HFFc6 (cell line): ENCODE data around the gene TTC21B. TPM values are rescaled to one million over a fixed set of nuclear protein-coding genes. Genes with fewer than 3 reads are reported as not detected.

Experiments
- DNase-seq: peaks from one replicate; pipeline ENCODE4 v3.0.0-alpha.2; 2018
- H3K27ac Mint-ChIP-seq: 2 replicates; pipeline ENCODE4 v1.8.0; 2020; ENCODE audit warnings: mild to moderate bottlenecking, mixed read lengths
- H3K27me3 Mint-ChIP-seq: 2 replicates; pipeline ENCODE4 v1.8.0; 2021; ENCODE audit warnings: mild to moderate bottlenecking, moderate library complexity, mixed read lengths; ENCODE audit not compliant: insufficient read depth
- H3K36me3 Mint-ChIP-seq: 2 replicates; pipeline ENCODE4 v1.8.0; 2021; ENCODE audit warnings: low read depth, mixed read lengths
- H3K4me1 Mint-ChIP-seq: 2 replicates; pipeline ENCODE4 v1.8.0; 2020; ENCODE audit warnings: low read depth, mixed read lengths
- H3K4me3 Mint-ChIP-seq: 2 replicates; pipeline ENCODE4 v1.8.0; 2020; ENCODE audit warnings: mild to moderate bottlenecking, moderate library complexity, mixed read lengths
- H3K9me3 Mint-ChIP-seq: 2 replicates; pipeline ENCODE4 v1.8.0; 2020; ENCODE audit warnings: mild to moderate bottlenecking, mixed read lengths
- CTCF ChIP-seq: fragments of 200-600 bp; sonication (generic); IDR thresholded peaks from 2 replicates; pipeline ENCODE4 v1.5.0; 2021; ENCODE audit warnings: antibody characterized with exemption, mild to moderate bottlenecking
- total RNA-seq, 6 experiments: library from RNA; stranded (reverse); fragmentation: NEBNext Ultra II Directional; extraction: Animal tissue kit (Norgen Biotek cat#: 25700); gene quantifications; 2 replicates in 1 of 6; 3 replicates in 5 of 6; pipeline ENCODE4 v1.2.3, GENCODE V29; 2021

TTC21B gene
- total RNA-seq, 6 experiments from 2014 or later: 9.4 to 13.0 (median 10.2) TPM

DNA sequence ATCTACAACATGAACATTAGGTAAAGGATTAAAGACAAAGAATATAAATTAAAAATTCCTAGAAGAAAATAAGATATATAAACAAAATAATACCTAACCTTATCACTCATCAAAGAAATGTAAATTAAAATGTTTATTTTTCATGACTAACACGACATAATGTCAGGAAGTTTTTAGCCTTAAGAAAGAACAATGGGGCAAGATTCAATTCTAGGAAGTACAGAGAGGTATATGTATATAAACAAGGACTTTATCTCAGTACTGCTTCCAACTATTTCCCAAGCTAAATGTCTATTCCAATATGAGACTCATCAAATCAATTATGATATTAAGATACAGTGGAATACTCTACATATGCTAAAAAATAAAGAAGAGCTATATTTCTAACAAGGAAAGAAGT lies 44.1 kb downstream of the TTC21B start:
- H3K27ac Mint-ChIP-seq: peak overlapping the region; percentile 37; the same call in 1 of the 2 replicates
- no peaks in the 10 kb centered on the region for H3K9me3 Mint-ChIP-seq
- peaks cover 28% of the 10 kb centered on the region for H3K36me3 Mint-ChIP-seq
- no peak overlapping the region for H3K4me3 Mint-ChIP-seq
- TF ChIP-seq CTCF: no peak
- H3K27me3 Mint-ChIP-seq: peaks cover 2% of the 10 kb centered on the region; the same call in 1 of the 2 replicates
- H3K4me1 Mint-ChIP-seq: peaks cover 62% of the 10 kb centered on the region
- DNase-seq: no peak

- peaks cover 18% of the 10 kb centered on the region for H3K36me3 Mint-ChIP-seq
- H3K4me1 Mint-ChIP-seq: peaks cover 63% of the 10 kb centered on the region
- peak overlapping the region; percentile 14; the same call in 1 of the 2 replicates for H3K27ac Mint-ChIP-seq
- H3K4me3 Mint-ChIP-seq: no peak overlapping the region
- peak; percentile 1 for DNase-seq
- H3K9me3 Mint-ChIP-seq: no peaks in the 10 kb centered on the region
- H3K27me3 Mint-ChIP-seq: no peaks in the 10 kb centered on the region
- TF ChIP-seq CTCF: no peak
Measured at GRCh38 chr2:165905854-165906253, 47.7 kb downstream of the TTC21B start.

DNA sequence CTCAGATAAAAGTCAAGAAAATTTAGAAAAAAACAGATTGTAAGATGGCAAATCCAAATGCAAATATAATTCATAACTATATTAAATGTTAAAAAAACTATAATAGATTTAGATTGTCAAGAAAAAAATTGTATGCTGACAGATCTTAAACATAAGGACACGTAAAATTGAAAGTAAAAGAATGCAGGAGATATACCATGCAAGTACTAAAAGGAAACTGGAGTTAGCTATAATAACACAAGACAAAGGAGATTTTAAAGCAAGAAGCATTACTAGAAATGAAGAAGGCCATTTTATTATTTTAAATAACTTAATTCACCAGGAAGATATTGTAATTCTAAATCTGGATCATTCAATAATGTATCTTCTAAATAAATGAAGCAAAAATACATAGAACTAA lies 48.3 kb downstream of the TTC21B start:
- no peak overlapping the region for H3K4me3 Mint-ChIP-seq
- peaks cover 18% of the 10 kb centered on the region for H3K36me3 Mint-ChIP-seq
- no peaks in the 10 kb centered on the region for H3K9me3 Mint-ChIP-seq
- peak overlapping the region; percentile 14; the same call in 1 of the 2 replicates for H3K27ac Mint-ChIP-seq
- no peaks in the 10 kb centered on the region for H3K27me3 Mint-ChIP-seq
- DNase-seq: no peak
- H3K4me1 Mint-ChIP-seq: peaks cover 57% of the 10 kb centered on the region
- TF ChIP-seq CTCF: no peak

DNA sequence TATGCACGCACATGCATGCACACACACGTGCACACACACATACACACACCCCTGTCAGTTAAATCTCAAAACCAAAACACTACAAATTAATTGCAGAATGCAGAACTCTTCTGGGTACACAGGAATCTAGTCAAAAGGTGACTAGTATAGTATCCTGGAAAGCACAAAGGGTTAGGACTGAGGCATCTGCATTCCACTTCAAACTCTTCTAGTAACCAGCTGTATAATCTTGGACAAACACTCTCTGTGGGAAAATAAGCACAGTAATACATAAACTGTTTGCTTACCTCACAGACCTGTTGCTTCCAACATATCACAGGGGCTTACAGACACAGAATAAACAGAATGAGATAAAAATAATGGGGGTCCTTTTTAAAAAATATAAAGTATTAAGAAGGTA lies 49.1 kb downstream of the TTC21B start:
- no peak for TF ChIP-seq CTCF
- peaks cover 54% of the 10 kb centered on the region for H3K4me1 Mint-ChIP-seq
- no peak overlapping the region for H3K4me3 Mint-ChIP-seq
- H3K9me3 Mint-ChIP-seq: no peaks in the 10 kb centered on the region
- H3K27ac Mint-ChIP-seq: no peak overlapping the region
- H3K27me3 Mint-ChIP-seq: no peaks in the 10 kb centered on the region
- no peak for DNase-seq
- H3K36me3 Mint-ChIP-seq: peaks cover 16% of the 10 kb centered on the region

GRCh38 chr2:165903406-165903805 lies 50.2 kb downstream of the TTC21B start:
- peaks cover 13% of the 10 kb centered on the region; the same call in 1 of the 2 replicates for H3K36me3 Mint-ChIP-seq
- no peak for DNase-seq
- H3K27me3 Mint-ChIP-seq: no peaks in the 10 kb centered on the region
- H3K9me3 Mint-ChIP-seq: no peaks in the 10 kb centered on the region
- H3K4me1 Mint-ChIP-seq: peaks cover 58% of the 10 kb centered on the region
- peak overlapping the region; percentile 66; the same call in 1 of the 2 replicates for H3K27ac Mint-ChIP-seq
- no peak overlapping the region for H3K4me3 Mint-ChIP-seq
- no peak for TF ChIP-seq CTCF

DNA sequence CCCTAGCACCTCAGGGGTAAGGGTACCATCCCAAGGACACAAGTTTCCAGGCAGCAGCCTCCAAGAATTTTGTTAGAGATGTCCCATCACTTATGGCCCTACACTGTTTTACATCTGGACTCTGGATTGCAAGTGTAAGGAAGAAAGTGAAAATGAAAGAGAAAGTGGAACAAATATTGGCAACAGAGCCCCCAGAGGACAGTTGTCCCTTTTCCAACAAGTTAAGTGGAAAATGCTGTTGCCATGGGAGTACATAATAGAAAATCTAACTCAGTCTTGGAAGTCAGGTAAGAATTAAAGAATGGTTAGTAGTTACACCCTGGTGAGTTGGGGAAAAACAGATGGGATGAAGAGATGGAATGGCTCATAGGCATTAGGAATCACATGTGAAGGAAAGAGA lies 50.6 kb downstream of the TTC21B start:
- peaks cover 18% of the 10 kb centered on the region for H3K36me3 Mint-ChIP-seq
- DNase-seq: peak; percentile 13
- peaks cover 62% of the 10 kb centered on the region for H3K4me1 Mint-ChIP-seq
- no peaks in the 10 kb centered on the region for H3K9me3 Mint-ChIP-seq
- H3K4me3 Mint-ChIP-seq: peak overlapping the region; percentile 7
- no peaks in the 10 kb centered on the region for H3K27me3 Mint-ChIP-seq
- TF ChIP-seq CTCF: peak; percentile 20
- peak overlapping the region; percentile 66 for H3K27ac Mint-ChIP-seq
